ENCODE data around the gene MLF2. TPM values are rescaled to one million over a fixed set of nuclear protein-coding genes. Genes with fewer than 3 reads are reported as not detected.
A peak's percentile ranks its signal among the peaks of the same experiment; 100 is the strongest.

The MLF2 gene
- total and polyA plus RNA-seq, 9 of the 15 experiments (the other 6 are each of a cell fraction or from before 2014, with no cell fraction given) = 11.4 to 190 (median 139) TPM

DNA sequence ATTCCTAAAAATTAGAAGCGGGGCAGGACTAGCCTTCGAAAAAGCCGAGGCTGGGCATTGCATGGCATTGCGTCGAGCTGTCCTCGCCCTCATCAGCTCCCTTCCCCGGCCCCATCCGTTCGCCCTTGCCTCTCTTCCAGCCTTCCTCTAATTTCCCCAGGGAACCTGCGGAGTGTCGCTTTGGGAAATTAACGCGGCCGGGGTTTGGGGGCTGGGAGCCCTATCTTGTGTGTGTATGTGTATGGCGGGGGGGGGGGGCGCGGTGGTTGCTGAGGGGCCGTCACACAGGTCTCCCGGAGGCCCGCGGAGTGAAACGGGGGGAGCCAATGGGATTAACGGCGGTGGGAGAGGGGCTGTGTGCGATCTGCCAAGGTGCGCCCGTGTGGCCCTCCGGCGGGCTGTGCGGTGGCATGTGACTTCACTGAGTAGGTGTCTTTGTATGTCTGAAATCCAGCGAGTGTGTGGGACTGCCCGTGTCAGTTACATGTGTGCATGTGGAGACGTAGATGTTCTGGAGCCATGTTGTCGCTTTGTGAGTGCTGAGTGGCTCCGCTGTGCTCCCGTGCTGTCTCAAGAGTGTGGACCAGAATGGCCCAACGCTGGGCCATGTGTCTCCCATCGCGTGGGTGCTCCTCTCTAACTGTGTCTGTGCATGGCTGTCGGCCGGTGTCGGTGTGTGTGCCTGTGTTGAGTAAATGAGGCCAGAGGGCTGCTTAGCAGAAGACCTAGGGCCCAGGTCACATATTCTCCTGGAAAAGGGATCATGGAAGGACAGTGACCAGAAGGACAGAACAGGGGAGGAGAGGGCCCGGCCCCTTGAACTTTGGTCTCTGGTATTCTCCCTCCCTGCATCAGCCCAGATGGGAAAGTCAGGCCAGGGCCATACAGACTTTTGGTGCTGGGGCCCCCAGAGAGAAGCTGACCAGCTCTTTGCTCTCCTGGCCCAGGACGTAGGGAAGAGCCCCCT, 14.7 kb upstream of the MLF2 start (continued):
- TF ChIP-seq TBP (optimal IDR thresholded peaks at IDR 0.05; ENCODE audit: low read depth, low read length) = no peak
- peak; percentile 0 for TF ChIP-seq NEUROD1 (IDR thresholded peaks at IDR 0.05; ENCODE audit: borderline replicate concordance, low read depth, low read length, partially characterized antibody)
- TF ChIP-seq LEF1 (IDR thresholded peaks at IDR 0.05) = no peak
- no peak for TF ChIP-seq HLTF (IDR thresholded peaks at IDR 0.05)
- TF ChIP-seq BHLHE40 (IDR thresholded peaks at IDR 0.05; ENCODE audit: low read length) = 0 out of 2 replicates have a peak, but pooled peaks have one; percentile 15
- TF ChIP-seq SMARCA4 (IDR thresholded peaks at IDR 0.05) = no peak
- no peak for TF ChIP-seq ZNF445 (CRISPR knock-in tag; IDR thresholded peaks at IDR 0.05; ENCODE audit: low read depth)
- TF ChIP-seq PHB2 (IDR thresholded peaks at IDR 0.05; ENCODE audit: low read depth) = no peak
- 0 out of 2 replicates have a peak, but pooled peaks have one; percentile 18 for TF ChIP-seq ZKSCAN1 (IDR thresholded peaks at IDR 0.05; ENCODE audit: low read depth, low read length)
- no peak for TF ChIP-seq POLR3A (IDR thresholded peaks at IDR 0.05; ENCODE audit: borderline replicate concordance, extremely low read depth, insufficient read depth, insufficient read length)
- no peak for TF ChIP-seq PURB (CRISPR knock-in tag; IDR thresholded peaks at IDR 0.05; ENCODE audit: low read depth)
- TF ChIP-seq NCOA4 (IDR thresholded peaks at IDR 0.05; ENCODE audit: partially characterized antibody) = no peak
- no peak for TF ChIP-seq POLR2B (IDR thresholded peaks at IDR 0.05; ENCODE audit: low read depth, partially characterized antibody)
- 0 out of 2 replicates have a peak, but pooled peaks have one; percentile 3 for TF ChIP-seq SP1 (CRISPR knock-in tag; IDR thresholded peaks at IDR 0.05)
- TF ChIP-seq CAMTA2 (CRISPR knock-in tag; conservative IDR thresholded peaks at IDR 0.05) = no peak
- TF ChIP-seq, protein P1, sequence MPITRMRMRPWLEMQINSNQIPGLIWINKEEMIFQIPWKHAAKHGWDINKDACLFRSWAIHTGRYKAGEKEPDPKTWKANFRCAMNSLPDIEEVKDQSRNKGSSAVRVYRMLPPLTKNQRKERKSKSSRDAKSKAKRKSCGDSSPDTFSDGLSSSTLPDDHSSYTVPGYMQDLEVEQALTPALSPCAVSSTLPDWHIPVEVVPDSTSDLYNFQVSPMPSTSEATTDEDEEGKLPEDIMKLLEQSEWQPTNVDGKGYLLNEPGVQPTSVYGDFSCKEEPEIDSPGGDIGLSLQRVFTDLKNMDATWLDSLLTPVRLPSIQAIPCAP (CRISPR knock-in tag; IDR thresholded peaks at IDR 0.05; ENCODE audit: borderline replicate concordance) = no peak
- TF ChIP-seq FOXJ3 (CRISPR knock-in tag; IDR thresholded peaks at IDR 0.05) = no peak
- TF ChIP-seq CBFA2T3 (IDR thresholded peaks at IDR 0.05) = no peak
- TF ChIP-seq ILK (tag; IDR thresholded peaks at IDR 0.05; ENCODE audit: borderline replicate concordance, low read depth) = no peak
- TF ChIP-seq SOX6 (IDR thresholded peaks at IDR 0.05) = no peak
- TF ChIP-seq, protein P2, sequence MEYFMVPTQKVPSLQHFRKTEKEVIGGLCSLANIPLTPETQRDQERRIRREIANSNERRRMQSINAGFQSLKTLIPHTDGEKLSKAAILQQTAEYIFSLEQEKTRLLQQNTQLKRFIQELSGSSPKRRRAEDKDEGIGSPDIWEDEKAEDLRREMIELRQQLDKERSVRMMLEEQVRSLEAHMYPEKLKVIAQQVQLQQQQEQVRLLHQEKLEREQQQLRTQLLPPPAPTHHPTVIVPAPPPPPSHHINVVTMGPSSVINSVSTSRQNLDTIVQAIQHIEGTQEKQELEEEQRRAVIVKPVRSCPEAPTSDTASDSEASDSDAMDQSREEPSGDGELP (CRISPR knock-in tag; IDR thresholded peaks at IDR 0.05; ENCODE audit: borderline replicate concordance) = no peak
- no peak for TF ChIP-seq NFYB (IDR thresholded peaks at IDR 0.05; ENCODE audit: extremely low read depth, insufficient read length)
- no peak for TF ChIP-seq ERF (CRISPR knock-in tag; IDR thresholded peaks at IDR 0.05)
- no peak for TF ChIP-seq CBX3 (IDR thresholded peaks at IDR 0.05; ENCODE audit: borderline replicate concordance in 1 of 2, low read length in 2 of 2)
- TF ChIP-seq FOXK2 (conservative IDR thresholded peaks at IDR 0.05 in 1 of 2, IDR thresholded peaks at IDR 0.05 in 1 of 2; ENCODE audit: low read depth in 2 of 2) = peak in 1 of 2 experiments; percentile 21; a peak in 1 of 4 replicates

Measured in K562 (cell line).